ENCODE measurements around the gene DOCK8. TPM values are rescaled to one million over a fixed set of nuclear protein-coding genes. Genes with fewer than 3 reads are reported as not detected.

DOCK8 gene
- total RNA-seq, 2 experiments from 2014 or later = 59.0 to 145 TPM

GRCh38 chr9:328453-328852, 113.8 kb downstream of the DOCK8 start:
- Histone ChIP-seq H3K9me3 (ENCODE audit: low read length) (no peaks in the 10 kb centered on the region), H3K4me1 (ENCODE audit: insufficient read depth, low read length, poor library complexity, severe bottlenecking) (no peaks in the 10 kb centered on the region), H3K36me3 (ENCODE audit: insufficient read depth, low read length) (peaks cover 79% of the 10 kb centered on the region), H3K9me2 (ENCODE audit: insufficient read depth, low read length) (no peaks in the 10 kb centered on the region), H3K27ac (ENCODE audit: low read depth, low read length, poor library complexity, severe bottlenecking) (no peak overlapping the region), H3K79me2 (ENCODE audit: insufficient read depth, low read depth, low read length) (no peaks in the 10 kb centered on the region), H3K4me3 (ENCODE audit: low read depth, low read length, poor library complexity, severe bottlenecking) (no peak overlapping the region), H3K4me2 (ENCODE audit: low read length) (no peak overlapping the region), H4K20me1 (ENCODE audit: insufficient read depth, low read length) (no peaks in the 10 kb centered on the region), H2AFZ (ENCODE audit: low read length) (no peak overlapping the region)
- ChIA-PET POLR2A (no interaction called here), CTCF (ENCODE audit: unreplicated experiment) (no interaction called here)
- DNase-seq (ENCODE audit: low spot score) = no peak
- TF ChIP-seq EZH2phosphoT487 (IDR thresholded peaks at IDR 0.05; ENCODE audit: borderline replicate concordance, low read depth, low read length) = no peak
- TF ChIP-seq, protein P1, sequence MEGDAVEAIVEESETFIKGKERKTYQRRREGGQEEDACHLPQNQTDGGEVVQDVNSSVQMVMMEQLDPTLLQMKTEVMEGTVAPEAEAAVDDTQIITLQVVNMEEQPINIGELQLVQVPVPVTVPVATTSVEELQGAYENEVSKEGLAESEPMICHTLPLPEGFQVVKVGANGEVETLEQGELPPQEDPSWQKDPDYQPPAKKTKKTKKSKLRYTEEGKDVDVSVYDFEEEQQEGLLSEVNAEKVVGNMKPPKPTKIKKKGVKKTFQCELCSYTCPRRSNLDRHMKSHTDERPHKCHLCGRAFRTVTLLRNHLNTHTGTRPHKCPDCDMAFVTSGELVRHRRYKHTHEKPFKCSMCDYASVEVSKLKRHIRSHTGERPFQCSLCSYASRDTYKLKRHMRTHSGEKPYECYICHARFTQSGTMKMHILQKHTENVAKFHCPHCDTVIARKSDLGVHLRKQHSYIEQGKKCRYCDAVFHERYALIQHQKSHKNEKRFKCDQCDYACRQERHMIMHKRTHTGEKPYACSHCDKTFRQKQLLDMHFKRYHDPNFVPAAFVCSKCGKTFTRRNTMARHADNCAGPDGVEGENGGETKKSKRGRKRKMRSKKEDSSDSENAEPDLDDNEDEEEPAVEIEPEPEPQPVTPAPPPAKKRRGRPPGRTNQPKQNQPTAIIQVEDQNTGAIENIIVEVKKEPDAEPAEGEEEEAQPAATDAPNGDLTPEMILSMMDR (conservative IDR thresholded peaks at IDR 0.05; ENCODE audit: low read length) = no peak
- BruUV-seq (replicated peaks) = no TSS peak
- intact Hi-C loops (cut with micrococcal nuclease; ENCODE audit: unreplicated experiment) = no loop called here

DNA sequence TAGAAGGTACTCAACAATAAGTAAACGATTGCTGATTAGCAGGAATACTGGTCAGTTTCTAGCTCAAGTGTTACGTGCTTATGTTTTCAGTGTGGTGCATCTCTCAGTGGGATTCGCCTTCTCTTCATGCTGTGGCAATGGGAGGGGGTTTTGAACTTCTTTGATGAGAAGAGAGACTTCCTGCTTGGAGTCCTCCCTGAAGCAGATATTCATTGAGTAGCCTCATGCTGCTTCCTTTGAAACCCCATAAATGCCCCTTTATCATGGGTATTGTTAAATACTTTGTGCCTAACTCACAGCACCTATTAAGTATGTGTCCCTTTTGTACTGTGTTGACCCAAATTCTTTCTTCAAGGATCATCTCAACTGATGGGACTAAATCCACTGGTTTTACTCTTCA, 116.5 kb downstream of the DOCK8 start:
- BruUV-seq (replicated peaks) = no TSS peak
- Histone ChIP-seq H4K20me1 (ENCODE audit: insufficient read depth, low read length) (no peaks in the 10 kb centered on the region), H3K4me1 (ENCODE audit: insufficient read depth, low read length, poor library complexity, severe bottlenecking) (no peaks in the 10 kb centered on the region), H3K4me2 (ENCODE audit: low read length) (no peak overlapping the region), H3K9me3 (ENCODE audit: low read length) (no peaks in the 10 kb centered on the region), H3K4me3 (ENCODE audit: low read depth, low read length, poor library complexity, severe bottlenecking) (no peak overlapping the region), H3K36me3 (ENCODE audit: insufficient read depth, low read length) (peaks cover 88% of the 10 kb centered on the region), H3K79me2 (ENCODE audit: insufficient read depth, low read depth, low read length) (no peaks in the 10 kb centered on the region), H3K27ac (ENCODE audit: low read depth, low read length, poor library complexity, severe bottlenecking) (no peak overlapping the region), H3K9me2 (ENCODE audit: insufficient read depth, low read length) (no peaks in the 10 kb centered on the region), H2AFZ (ENCODE audit: low read length) (no peak overlapping the region)
- POLR2A ChIA-PET = no interaction called here
- no peak for DNase-seq (ENCODE audit: low spot score)
- intact Hi-C loops (cut with micrococcal nuclease; ENCODE audit: unreplicated experiment) = no loop called here
- no peak for TF ChIP-seq EZH2phosphoT487 (IDR thresholded peaks at IDR 0.05; ENCODE audit: borderline replicate concordance, low read depth, low read length)
- TF ChIP-seq, protein P1 (conservative IDR thresholded peaks at IDR 0.05; ENCODE audit: low read length) = no peak
- CTCF ChIA-PET (ENCODE audit: unreplicated experiment) = no interaction called here

DNA sequence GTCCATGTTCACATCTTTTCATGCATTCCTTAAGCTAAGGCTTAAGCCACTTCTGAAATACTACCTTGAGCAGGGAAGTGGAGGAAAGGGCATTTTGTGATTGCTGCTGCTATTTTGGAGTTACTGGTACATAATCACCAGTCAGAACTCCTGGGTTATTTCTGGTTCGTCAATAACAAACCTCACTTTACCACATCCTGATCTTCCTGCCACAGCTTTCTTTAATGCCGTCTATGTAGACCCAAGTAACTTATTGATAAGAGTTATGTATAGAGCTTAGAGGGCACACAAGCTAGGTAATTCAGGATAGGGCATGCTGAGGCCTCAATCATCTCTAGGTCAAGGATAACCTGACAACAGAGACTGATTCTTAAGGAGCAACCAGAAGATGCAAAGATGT, 120.7 kb downstream of the DOCK8 start:
- Histone ChIP-seq H3K4me2 (ENCODE audit: low read length) (no peak overlapping the region), H4K20me1 (ENCODE audit: insufficient read depth, low read length) (no peaks in the 10 kb centered on the region), H3K4me3 (ENCODE audit: low read depth, low read length, poor library complexity, severe bottlenecking) (no peak overlapping the region), H2AFZ (ENCODE audit: low read length) (no peak overlapping the region), H3K9me2 (ENCODE audit: insufficient read depth, low read length) (no peaks in the 10 kb centered on the region), H3K9me3 (ENCODE audit: low read length) (no peaks in the 10 kb centered on the region), H3K79me2 (ENCODE audit: insufficient read depth, low read depth, low read length) (no peaks in the 10 kb centered on the region), H3K27ac (ENCODE audit: low read depth, low read length, poor library complexity, severe bottlenecking) (no peak overlapping the region), H3K4me1 (ENCODE audit: insufficient read depth, low read length, poor library complexity, severe bottlenecking) (no peaks in the 10 kb centered on the region), H3K36me3 (ENCODE audit: insufficient read depth, low read length) (peaks cover 93% of the 10 kb centered on the region)
- POLR2A ChIA-PET = interaction anchor here (0.7 kb wide), 1 partner anchor 35 kb away, joined by 3 read pairs; no protein-coding TSS in a partner anchor
- intact Hi-C loops (cut with micrococcal nuclease; ENCODE audit: unreplicated experiment) = no loop called here
- TF ChIP-seq, protein P1 (conservative IDR thresholded peaks at IDR 0.05; ENCODE audit: low read length) = no peak
- no peak for TF ChIP-seq EZH2phosphoT487 (IDR thresholded peaks at IDR 0.05; ENCODE audit: borderline replicate concordance, low read depth, low read length)
- BruUV-seq (replicated peaks) = no TSS peak
- CTCF ChIA-PET (ENCODE audit: unreplicated experiment) = no interaction called here
- DNase-seq (ENCODE audit: low spot score) = no peak
